ENCODE results near the gene TAAR6. TPM values are rescaled to one million over a fixed set of nuclear protein-coding genes. Genes with fewer than 3 reads are reported as not detected.
A peak's percentile ranks its signal among the peaks of the same experiment; 100 is the strongest.

TAAR6 gene
- total RNA-seq (2021), result not detected in 3 replicates
- Bru-seq, nascent RNA, result not detected
- long read RNA-seq, experiment 1, result 0 reads
- long read RNA-seq, experiment 2, result 0 reads
- long read RNA-seq, experiment 3, result 0 reads

- ATAC-seq (peak; percentile 66), DNase-seq (ENCODE audit: low spot score) (no peak)
- Mint-ChIP-seq H3K9me3 (no peaks in the 10 kb centered on the region), H3K36me3 (no peaks in the 10 kb centered on the region), H3K4me1 (peaks cover 38% of the 10 kb centered on the region), H3K4me3 (no peak within 1 kb of the TSS), H3K27ac (no peak within 1 kb of the TSS; the same call in 1 of the 2 replicates), H3K27me3 (ENCODE audit: low read depth) (no peaks in the 10 kb centered on the region)
- ChIA-PET POLR2A (no interaction called here), CTCF (no interaction called here)
- TF ChIP-seq USF1 (CRISPR knock-in tag; IDR thresholded peaks at IDR 0.05) (no peak), ZNF671 (CRISPR knock-in tag; IDR thresholded peaks at IDR 0.05) (no peak), CDX4 (CRISPR knock-in tag; IDR thresholded peaks at IDR 0.05; ENCODE audit: borderline replicate concordance) (no peak), ZNF232 (CRISPR knock-in tag; IDR thresholded peaks at IDR 0.05) (no peak), IRF1 (CRISPR knock-in tag; IDR thresholded peaks at IDR 0.05) (no peak), GTF2I (CRISPR knock-in tag; conservative IDR thresholded peaks at IDR 0.05) (no peak), CREB1 (CRISPR knock-in tag; IDR thresholded peaks at IDR 0.05) (no peak), NR3C1 (CRISPR knock-in tag; conservative IDR thresholded peaks at IDR 0.05; ENCODE audit: low read depth) (no peak), GABPB1 (CRISPR knock-in tag; IDR thresholded peaks at IDR 0.05) (no peak), USF2 (CRISPR knock-in tag; IDR thresholded peaks at IDR 0.05) (no peak), ZNF219 (CRISPR knock-in tag; IDR thresholded peaks at IDR 0.05; ENCODE audit: borderline replicate concordance) (no peak), ZNF121 (CRISPR knock-in tag; IDR thresholded peaks at IDR 0.05) (no peak), SP1 (CRISPR knock-in tag; conservative IDR thresholded peaks at IDR 0.05) (no peak), ZNF423 (CRISPR knock-in tag; IDR thresholded peaks at IDR 0.05) (no peak), ZMAT4 (CRISPR knock-in tag; IDR thresholded peaks at IDR 0.05) (no peak), ZNF138 (CRISPR knock-in tag; conservative IDR thresholded peaks at IDR 0.05) (no peak), NFE2L1 (CRISPR knock-in tag; IDR thresholded peaks at IDR 0.05) (no peak), ZNF281 (CRISPR knock-in tag; IDR thresholded peaks at IDR 0.05) (no peak)
Observed at GRCh38 chr6:132570221-132570777, at the start of gene TAAR6. TAAR6 (plus strand) TSS chr6:132570322; CDS start chr6:132570322, 0 bp downstream.

GRCh38 chr6:132520953-132521352 lies 49.2 kb upstream of the TAAR6 start:
- CTCF ChIA-PET, result no interaction called here
- Mint-ChIP-seq H3K9me3 (no peaks in the 10 kb centered on the region), H3K36me3 (no peaks in the 10 kb centered on the region), H3K27ac (no peak overlapping the region), H3K4me1 (peaks cover 2% of the 10 kb centered on the region), H3K27me3 (ENCODE audit: low read depth) (peaks cover 14% of the 10 kb centered on the region), H3K4me3 (no peak overlapping the region)
- no peak for ATAC-seq
- POLR2A ChIA-PET, result no interaction called here
- no peak for DNase-seq (ENCODE audit: low spot score)
- TF ChIP-seq ZNF281 (CRISPR knock-in tag; IDR thresholded peaks at IDR 0.05) (no peak), ZMAT4 (CRISPR knock-in tag; IDR thresholded peaks at IDR 0.05) (no peak), ZNF232 (CRISPR knock-in tag; IDR thresholded peaks at IDR 0.05) (no peak), PREB (CRISPR knock-in tag; IDR thresholded peaks at IDR 0.05; ENCODE audit: borderline replicate concordance) (no peak), USF1 (CRISPR knock-in tag; IDR thresholded peaks at IDR 0.05) (no peak), FOXJ3 (CRISPR knock-in tag; IDR thresholded peaks at IDR 0.05; ENCODE audit: borderline replicate concordance) (no peak)

Data from WTC11 (cell line).